ENCODE data around the gene TMEM79. TPM values are rescaled to one million over a fixed set of nuclear protein-coding genes. Genes with fewer than 3 reads are reported as not detected.

The TMEM79 gene
- total RNA-seq, 1 experiment from 2014 or later, result 9.1 TPM

DNA sequence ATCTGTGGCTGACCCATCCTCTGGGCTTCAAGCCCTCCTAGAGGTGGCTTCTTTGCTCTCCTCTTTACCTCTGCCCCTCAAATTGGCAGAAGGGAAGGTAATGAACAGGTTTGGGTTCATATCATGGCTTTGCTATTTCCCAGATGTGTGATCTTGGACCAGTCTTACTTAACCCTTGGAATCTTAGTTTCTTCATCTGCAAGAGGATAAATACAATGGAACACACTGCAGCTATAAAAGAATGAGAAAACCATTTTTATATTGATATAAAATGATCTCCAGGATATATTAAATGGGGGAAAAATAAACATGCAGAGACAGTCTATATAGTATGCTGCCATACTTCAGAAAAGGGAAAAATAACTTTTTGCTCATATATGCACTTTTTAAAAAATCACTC is 5.7 kb downstream of the TMEM79 start:
- ChIA-PET POLR2A (ENCODE audit: low non-redundant PET) (no interaction called here), CTCF (no interaction called here)
- no peak overlapping the region for H3K27ac ChIP-seq (ENCODE audit: low read depth, low read length, poor library complexity, severe bottlenecking)

DNA sequence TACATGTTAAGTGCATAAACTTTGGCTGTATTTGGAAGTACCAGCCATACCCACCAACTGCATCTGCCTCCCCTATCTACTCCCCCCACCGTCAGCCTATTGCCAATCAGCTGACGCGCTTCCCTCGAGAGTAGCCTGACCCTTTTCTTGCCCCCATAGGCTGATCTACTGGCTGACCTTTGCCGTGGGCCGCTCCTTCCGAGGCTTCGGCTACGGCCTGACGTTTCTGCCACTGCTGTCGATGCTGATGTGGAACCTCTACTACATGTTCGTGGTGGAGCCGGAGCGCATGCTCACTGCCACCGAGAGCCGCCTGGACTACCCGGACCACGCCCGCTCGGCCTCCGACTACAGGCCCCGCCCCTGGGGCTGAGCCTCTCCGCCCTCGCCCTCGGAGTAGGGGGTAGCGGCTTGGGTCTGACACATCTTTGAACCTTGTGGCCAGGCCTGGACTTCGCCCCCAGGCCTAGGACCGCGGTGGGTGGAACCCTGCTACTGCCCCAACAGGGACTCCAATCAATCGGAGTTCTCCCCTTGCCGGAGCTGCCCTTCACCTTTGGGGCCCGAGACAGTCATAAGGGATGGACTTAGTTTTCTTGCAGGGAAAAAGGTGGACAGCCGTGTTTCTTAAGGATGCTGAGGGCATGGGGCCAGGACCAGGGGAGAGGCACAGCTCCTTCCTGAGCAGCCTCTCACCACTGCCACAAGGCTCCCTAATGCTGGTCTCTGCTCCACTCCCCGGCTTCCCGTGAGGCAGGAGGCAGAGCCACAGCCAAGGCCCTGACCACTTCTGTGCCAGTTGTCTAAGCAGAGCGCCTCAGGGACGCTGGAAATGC is 7.3 kb downstream of the TMEM79 start:
- peak overlapping the region; percentile 41 for H3K4me3 ChIP-seq (ENCODE audit: low read depth, low read length, poor library complexity, severe bottlenecking)
- no peaks in the 10 kb centered on the region for H3K27me3 ChIP-seq (replicated peaks; ENCODE audit: insufficient read depth, low read depth, low read length, poor library complexity)
- H3K4me1 ChIP-seq (ENCODE audit: insufficient read depth, low read length, poor library complexity, severe bottlenecking), result peaks cover 6% of the 10 kb centered on the region
- ChIA-PET POLR2A (ENCODE audit: low non-redundant PET) (no interaction called here), CTCF (no interaction called here)
- H3K9me3 ChIP-seq (ENCODE audit: low read depth, low read length, poor library complexity, severe bottlenecking), result no peaks in the 10 kb centered on the region
- H3K36me3 ChIP-seq (ENCODE audit: insufficient read depth, low read length, poor library complexity, severe bottlenecking), result peaks cover 3% of the 10 kb centered on the region
- intact Hi-C loops (cut with micrococcal nuclease; ENCODE audit: unreplicated experiment), result no loop called here
- TF ChIP-seq, protein P1, sequence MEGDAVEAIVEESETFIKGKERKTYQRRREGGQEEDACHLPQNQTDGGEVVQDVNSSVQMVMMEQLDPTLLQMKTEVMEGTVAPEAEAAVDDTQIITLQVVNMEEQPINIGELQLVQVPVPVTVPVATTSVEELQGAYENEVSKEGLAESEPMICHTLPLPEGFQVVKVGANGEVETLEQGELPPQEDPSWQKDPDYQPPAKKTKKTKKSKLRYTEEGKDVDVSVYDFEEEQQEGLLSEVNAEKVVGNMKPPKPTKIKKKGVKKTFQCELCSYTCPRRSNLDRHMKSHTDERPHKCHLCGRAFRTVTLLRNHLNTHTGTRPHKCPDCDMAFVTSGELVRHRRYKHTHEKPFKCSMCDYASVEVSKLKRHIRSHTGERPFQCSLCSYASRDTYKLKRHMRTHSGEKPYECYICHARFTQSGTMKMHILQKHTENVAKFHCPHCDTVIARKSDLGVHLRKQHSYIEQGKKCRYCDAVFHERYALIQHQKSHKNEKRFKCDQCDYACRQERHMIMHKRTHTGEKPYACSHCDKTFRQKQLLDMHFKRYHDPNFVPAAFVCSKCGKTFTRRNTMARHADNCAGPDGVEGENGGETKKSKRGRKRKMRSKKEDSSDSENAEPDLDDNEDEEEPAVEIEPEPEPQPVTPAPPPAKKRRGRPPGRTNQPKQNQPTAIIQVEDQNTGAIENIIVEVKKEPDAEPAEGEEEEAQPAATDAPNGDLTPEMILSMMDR (conservative IDR thresholded peaks at IDR 0.05; ENCODE audit: low read depth, low read length), result no peak
- TF ChIP-seq EZH2 (IDR thresholded peaks at IDR 0.05; ENCODE audit: borderline replicate concordance, low read depth, low read length, poor library complexity, severe bottlenecking), result no peak
- peak overlapping the region; percentile 29 for H3K27ac ChIP-seq (ENCODE audit: low read depth, low read length, poor library complexity, severe bottlenecking)
- peak; percentile 78 for DNase-seq (ENCODE audit: low spot score)
- BruUV-seq (replicated peaks), result no TSS peak

More for the DNA sequence above, 5.7 kb downstream of the TMEM79 start:
- no peak for DNase-seq (ENCODE audit: low spot score)
- Histone ChIP-seq H3K36me3 (ENCODE audit: insufficient read depth, low read length, poor library complexity, severe bottlenecking) (peaks cover 3% of the 10 kb centered on the region), H3K27me3 (replicated peaks; ENCODE audit: insufficient read depth, low read depth, low read length, poor library complexity) (no peaks in the 10 kb centered on the region), H3K4me1 (ENCODE audit: insufficient read depth, low read length, poor library complexity, severe bottlenecking) (peaks cover 6% of the 10 kb centered on the region), H3K4me3 (ENCODE audit: low read depth, low read length, poor library complexity, severe bottlenecking) (no peak overlapping the region), H3K9me3 (ENCODE audit: low read depth, low read length, poor library complexity, severe bottlenecking) (no peaks in the 10 kb centered on the region)
- BruUV-seq (replicated peaks), result no TSS peak
- intact Hi-C loops (cut with micrococcal nuclease; ENCODE audit: unreplicated experiment), result no loop called here
- TF ChIP-seq EZH2 (IDR thresholded peaks at IDR 0.05; ENCODE audit: borderline replicate concordance, low read depth, low read length, poor library complexity, severe bottlenecking), result no peak
- TF ChIP-seq, protein P1 (conservative IDR thresholded peaks at IDR 0.05; ENCODE audit: low read depth, low read length), result no peak

DNA sequence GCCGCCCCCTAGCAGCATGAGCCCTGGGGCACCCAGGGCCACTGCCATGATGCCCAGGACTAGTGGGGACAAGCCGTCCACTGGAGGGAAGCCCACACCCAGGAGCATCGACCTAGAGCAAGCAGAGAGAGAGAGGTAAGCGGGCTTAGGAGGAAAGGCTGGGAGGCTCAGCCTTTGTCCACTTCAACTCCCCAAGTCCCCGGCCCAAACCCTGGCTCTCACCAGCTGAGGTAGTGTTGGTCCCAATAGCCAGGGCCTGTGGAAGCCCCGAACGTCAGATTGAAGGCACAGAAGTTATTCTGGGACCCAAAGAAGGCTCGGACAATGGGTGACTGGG is 8.9 kb downstream of the TMEM79 start:
- no peak for TF ChIP-seq EZH2 (IDR thresholded peaks at IDR 0.05; ENCODE audit: borderline replicate concordance, low read depth, low read length, poor library complexity, severe bottlenecking)
- TF ChIP-seq, protein P1 (conservative IDR thresholded peaks at IDR 0.05; ENCODE audit: low read depth, low read length), result no peak
- H3K27me3 ChIP-seq (replicated peaks; ENCODE audit: insufficient read depth, low read depth, low read length, poor library complexity), result no peaks in the 10 kb centered on the region
- ChIA-PET CTCF (no interaction called here), POLR2A (ENCODE audit: low non-redundant PET) (no interaction called here)
- H3K4me3 ChIP-seq (ENCODE audit: low read depth, low read length, poor library complexity, severe bottlenecking), result no peak overlapping the region
- peaks cover 3% of the 10 kb centered on the region for H3K36me3 ChIP-seq (ENCODE audit: insufficient read depth, low read length, poor library complexity, severe bottlenecking)
- H3K9me3 ChIP-seq (ENCODE audit: low read depth, low read length, poor library complexity, severe bottlenecking), result no peaks in the 10 kb centered on the region
- no peak for DNase-seq (ENCODE audit: low spot score)
- BruUV-seq (replicated peaks), result no TSS peak
- no peak overlapping the region for H3K27ac ChIP-seq (ENCODE audit: low read depth, low read length, poor library complexity, severe bottlenecking)
- peaks cover 6% of the 10 kb centered on the region for H3K4me1 ChIP-seq (ENCODE audit: insufficient read depth, low read length, poor library complexity, severe bottlenecking)
- intact Hi-C loops (cut with micrococcal nuclease; ENCODE audit: unreplicated experiment), result no loop called here

All from A673 (cell line).